AG04449 (cell line): ENCODE measurements around the gene SMYD5.

Source experiments
- CTCF ChIA-PET: fragments of 350-600 bp; formaldehyde crosslinking; extraction: SDS; loops from one replicate; lab custom pipeline; 2021; ENCODE audit warnings: antibody characterized with exemption; lab: Yijun Ruan, JAX
- POLR2A ChIA-PET: fragments of 400-600, 350-600 bp; formaldehyde crosslinking; extraction: SDS; loops from one replicate; lab custom pipeline; 2020; ENCODE audit warnings: antibody characterized with exemption, inconsistent platforms; lab: Yijun Ruan, JAX
- DNase-seq: peaks from one replicate; pipeline ENCODE4 v3.0.0-alpha.2; 2010; ENCODE audit warnings: low read depth, low spot score
- H3K4me3 ChIP-seq: 2 replicates; pipeline ENCODE4 v1.5.1; 2011; ENCODE audit warnings: low read depth, mild to moderate bottlenecking, control low read depth, low read length
- TF ChIP-seq, protein P1 (sequence below): IDR thresholded peaks from one replicate; pipeline ENCODE4 v1.5.1; 2011; ENCODE audit warnings: mild to moderate bottlenecking, moderate library complexity, low read length, control low read depth, inconsistent platforms; ENCODE audit not compliant: insufficient read depth; ENCODE audit errors: missing control alignments

The SMYD5 gene

DNA sequence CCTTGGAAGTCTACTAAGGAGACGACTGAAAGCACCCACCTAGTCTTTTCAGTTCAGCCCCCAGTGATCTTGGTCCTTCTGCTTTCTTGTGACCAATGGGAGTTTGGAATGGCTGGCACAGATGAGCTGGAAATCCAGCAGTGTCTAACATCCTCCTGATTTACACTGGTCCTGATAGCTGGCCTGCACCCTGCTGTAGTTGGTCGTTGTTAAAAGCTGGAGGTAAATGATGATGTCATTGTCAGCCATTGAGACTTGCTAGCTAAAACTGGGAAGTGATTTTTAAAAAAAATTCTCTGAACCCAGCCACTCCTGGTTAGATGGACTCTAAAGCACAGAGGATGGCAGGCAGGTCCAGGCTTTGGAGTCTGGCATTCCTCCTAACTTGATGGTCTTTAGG lies 39.4 kb downstream of the SMYD5 start:
- no peak for DNase-seq
- CTCF ChIA-PET: interaction anchor here (1.3 kb wide), 1 partner anchor 41 kb away, joined by 4 read pairs; no protein-coding TSS in a partner anchor
- TF ChIP-seq, protein P1, sequence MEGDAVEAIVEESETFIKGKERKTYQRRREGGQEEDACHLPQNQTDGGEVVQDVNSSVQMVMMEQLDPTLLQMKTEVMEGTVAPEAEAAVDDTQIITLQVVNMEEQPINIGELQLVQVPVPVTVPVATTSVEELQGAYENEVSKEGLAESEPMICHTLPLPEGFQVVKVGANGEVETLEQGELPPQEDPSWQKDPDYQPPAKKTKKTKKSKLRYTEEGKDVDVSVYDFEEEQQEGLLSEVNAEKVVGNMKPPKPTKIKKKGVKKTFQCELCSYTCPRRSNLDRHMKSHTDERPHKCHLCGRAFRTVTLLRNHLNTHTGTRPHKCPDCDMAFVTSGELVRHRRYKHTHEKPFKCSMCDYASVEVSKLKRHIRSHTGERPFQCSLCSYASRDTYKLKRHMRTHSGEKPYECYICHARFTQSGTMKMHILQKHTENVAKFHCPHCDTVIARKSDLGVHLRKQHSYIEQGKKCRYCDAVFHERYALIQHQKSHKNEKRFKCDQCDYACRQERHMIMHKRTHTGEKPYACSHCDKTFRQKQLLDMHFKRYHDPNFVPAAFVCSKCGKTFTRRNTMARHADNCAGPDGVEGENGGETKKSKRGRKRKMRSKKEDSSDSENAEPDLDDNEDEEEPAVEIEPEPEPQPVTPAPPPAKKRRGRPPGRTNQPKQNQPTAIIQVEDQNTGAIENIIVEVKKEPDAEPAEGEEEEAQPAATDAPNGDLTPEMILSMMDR: no peak
- POLR2A ChIA-PET: interaction anchor here (1.2 kb wide), 1 partner anchor 19 kb away, joined by 4 read pairs; the partner anchor contains the start of gene CCT7
- no peak overlapping the region for H3K4me3 ChIP-seq

DNA sequence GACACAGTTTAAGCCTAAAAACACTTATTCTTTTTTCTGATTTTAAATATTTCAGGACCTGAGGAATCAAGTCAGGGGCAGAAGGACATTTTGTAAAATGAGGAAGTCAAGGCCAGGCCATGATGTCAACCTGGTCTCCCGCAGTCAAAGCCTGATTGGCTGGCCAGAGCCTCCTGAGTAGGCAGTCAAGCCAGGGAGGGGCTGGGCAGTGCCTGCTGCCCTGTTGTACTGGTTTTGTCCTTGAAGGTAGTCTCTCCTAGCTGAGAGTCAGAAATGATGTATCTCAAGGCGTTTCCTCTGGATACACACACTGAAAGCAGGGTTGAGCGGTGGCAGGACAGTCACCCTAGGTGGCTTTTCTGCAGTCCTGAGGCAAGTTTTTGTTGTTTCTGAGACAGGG lies 39.9 kb downstream of the SMYD5 start:
- H3K4me3 ChIP-seq: no peak overlapping the region
- CTCF ChIA-PET: interaction anchor here (1.3 kb wide), 1 partner anchor 42 kb away, joined by 4 read pairs; no protein-coding TSS in a partner anchor
- DNase-seq: no peak
- TF ChIP-seq, protein P1: no peak
- POLR2A ChIA-PET: interaction anchor here (0.9 to 1.2 kb wide), 2 partner anchors 9 to 20 kb away, joined by 3 to 4 read pairs; partner anchors contain the start of gene CCT7

DNA sequence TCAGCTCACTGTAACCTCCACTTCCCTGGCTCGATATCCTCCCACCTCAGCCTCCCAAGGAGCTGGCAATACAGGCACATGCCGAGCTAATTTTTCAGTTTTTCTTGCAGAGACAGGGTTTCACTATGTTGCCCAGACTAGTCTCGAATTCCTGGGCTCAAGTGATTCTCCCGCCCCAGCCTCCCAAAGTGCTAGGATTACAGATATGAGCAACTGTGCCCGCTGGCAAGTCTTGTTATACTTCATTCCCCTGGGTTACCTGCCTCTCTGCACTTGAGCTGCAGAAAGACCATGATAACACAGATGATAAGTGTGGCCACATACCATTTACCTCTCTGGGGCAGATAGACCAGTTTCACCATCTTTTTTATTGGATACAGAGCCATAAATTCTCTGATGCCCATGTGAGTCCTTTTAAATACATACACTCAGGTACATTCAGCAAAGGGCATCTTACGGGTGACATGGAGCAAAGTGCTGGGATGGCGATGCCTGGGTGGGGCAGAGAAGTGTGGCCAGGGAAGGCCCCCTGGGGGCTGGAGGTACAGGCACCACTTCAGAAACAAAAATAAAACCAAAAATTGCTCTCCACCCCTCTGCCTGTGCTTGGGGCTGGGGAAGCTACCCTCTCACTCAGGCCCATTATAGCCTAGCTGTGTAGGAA lies 40.4 kb downstream of the SMYD5 start:
- DNase-seq: no peak
- no peak overlapping the region for H3K4me3 ChIP-seq
- TF ChIP-seq, protein P1: no peak
- ChIA-PET CTCF (interaction anchor here (1.3 kb wide), 1 partner anchor 42 kb away, joined by 4 read pairs; no protein-coding TSS in a partner anchor), POLR2A (interaction anchor here (0.9 to 1.2 kb wide), 2 partner anchors 9 to 20 kb away, joined by 3 to 4 read pairs; partner anchors contain the start of gene CCT7)

DNA sequence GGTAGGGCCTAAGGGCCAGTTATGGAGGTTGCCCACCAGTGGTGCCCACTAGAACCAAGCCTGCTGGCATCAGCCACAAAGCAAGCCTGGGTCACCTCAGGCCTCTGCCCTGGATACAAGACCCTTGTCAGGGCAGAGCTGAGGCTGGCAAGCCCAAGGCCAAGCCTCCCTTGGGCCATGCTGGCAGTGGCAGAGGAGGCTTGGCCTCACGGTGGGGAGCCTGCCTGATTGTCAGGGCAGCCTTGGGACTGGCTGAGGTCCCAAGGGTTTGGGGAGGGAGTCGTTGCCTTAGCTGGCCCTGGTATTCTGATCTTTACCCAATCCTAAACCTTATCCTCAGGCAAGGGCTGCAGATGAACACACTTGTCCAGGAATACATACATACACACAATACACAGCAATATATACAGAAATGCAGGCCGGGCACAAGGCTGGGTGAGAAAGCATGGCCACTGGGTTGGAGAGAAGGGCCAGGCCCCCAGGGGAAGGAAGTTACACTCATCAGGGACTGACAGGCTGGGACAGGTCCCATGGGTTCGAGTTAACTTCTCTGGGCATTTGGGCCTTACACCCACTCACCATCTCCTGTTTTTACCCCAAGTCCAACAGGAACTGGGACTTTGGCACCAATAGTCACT lies 41.1 kb downstream of the SMYD5 start:
- TF ChIP-seq, protein P1: no peak
- ChIA-PET POLR2A (no interaction called here), CTCF (interaction anchor here (1.0 kb wide), 1 partner anchor 10 kb away, joined by 3 read pairs; no protein-coding TSS in a partner anchor)
- H3K4me3 ChIP-seq: no peak overlapping the region
- DNase-seq: no peak

DNA sequence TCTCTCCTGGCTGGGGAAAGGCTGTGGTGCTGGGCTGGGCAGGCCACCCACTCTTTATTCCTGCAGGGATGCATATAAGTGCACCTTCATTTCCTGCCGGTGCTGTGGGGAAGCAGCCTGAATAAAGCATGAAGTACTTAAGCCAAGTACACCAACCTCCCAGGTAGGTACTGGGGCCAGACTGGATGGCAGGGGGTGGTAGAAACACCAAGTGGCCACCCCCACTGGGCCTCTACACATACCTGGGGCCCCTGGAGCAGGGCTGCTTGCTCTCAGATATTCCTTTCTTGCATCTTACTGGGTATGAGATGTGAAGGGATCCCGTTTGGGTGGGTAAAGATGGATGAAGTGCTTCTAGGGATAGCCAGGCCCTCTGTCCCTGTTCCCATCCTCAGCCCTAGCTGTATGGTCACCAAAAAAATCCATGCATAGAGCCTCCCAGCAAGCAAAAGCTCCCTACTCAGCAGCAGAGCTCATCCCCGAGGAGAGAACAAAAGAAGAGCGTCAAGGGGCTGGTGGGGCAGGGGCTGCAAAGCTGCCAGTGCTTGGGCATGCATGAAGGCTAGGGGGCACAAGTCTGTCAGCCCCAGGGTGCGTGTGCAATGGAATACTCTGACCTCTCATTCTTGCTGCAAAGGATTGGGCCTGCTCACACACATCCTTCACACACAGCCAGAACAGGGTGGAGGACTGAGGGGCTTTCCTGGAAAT lies 42.0 kb downstream of the SMYD5 start:
- POLR2A ChIA-PET: no interaction called here
- no peak overlapping the region for H3K4me3 ChIP-seq
- TF ChIP-seq, protein P1: no peak
- DNase-seq: no peak
- CTCF ChIA-PET: interaction anchor here (1.0 kb wide), 1 partner anchor 11 kb away, joined by 3 read pairs; no protein-coding TSS in a partner anchor
